CD4-positive, alpha-beta T cell treated with Interleukin-17A for 4 hours (primary cell): ENCODE measurements around the gene ARHGEF19.
"Not testable (repeated sequence)": the region's sequence is repeated elsewhere in the genome, so short reads cannot be mapped to it uniquely, and the experiment has no call there.

Experiments
- DNase-seq: peaks from one replicate; pipeline ENCODE4 v3.0.0-alpha.2; 2020; ENCODE audit warnings: mixed read lengths

The ARHGEF19 gene

GRCh38 chr1:16243936-16244649 is 31.6 kb upstream of the ARHGEF19 start:
- DNase-seq, result peak; percentile 81

DNA sequence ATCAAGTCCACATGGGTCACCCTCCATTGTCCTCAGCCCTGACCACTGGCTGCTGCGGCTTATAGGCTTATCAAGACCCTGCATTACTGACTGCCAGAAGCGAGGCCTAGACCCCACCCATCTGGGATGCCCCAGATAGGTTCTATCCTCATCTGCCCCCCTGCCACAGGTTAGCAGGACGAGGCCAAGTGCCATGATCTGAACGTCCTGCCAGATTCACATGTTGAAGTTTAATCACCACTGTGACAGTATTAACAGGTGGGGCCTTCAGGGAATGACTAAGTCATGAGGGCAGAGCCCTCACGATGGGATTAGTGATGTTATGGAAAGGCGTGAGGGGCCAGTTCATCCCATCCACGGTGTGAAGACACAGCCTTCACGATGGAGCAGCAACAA is 30.8 kb upstream of the ARHGEF19 start:
- DNase-seq, result no peak

GRCh38 chr1:16242556-16243214 is 30.2 kb upstream of the ARHGEF19 start:
- no peak for DNase-seq

DNA sequence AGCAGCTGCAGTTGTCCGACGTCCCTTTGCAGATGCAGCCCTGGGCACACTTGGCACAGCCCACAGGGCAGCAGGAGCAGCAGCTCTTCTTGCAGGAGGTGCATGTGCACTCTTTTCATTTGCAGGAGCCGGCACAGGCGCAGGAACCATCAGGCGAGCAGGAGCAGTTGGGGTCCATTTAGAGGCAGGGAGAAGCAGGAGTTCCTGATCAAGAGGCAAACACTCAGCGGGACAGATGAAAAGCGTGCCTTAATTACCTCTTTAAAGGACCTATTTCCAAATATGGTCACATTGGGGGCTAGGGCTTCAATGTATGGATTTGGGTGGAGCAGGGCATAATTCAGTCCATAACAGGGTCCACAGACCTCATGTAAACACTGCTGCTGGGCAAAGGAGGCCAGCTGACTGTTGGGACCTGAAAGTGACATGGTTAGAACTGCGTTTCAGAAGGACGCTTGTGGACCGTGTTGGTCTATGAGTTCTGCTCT is 28.8 kb upstream of the ARHGEF19 start:
- DNase-seq, result no peak

DNA sequence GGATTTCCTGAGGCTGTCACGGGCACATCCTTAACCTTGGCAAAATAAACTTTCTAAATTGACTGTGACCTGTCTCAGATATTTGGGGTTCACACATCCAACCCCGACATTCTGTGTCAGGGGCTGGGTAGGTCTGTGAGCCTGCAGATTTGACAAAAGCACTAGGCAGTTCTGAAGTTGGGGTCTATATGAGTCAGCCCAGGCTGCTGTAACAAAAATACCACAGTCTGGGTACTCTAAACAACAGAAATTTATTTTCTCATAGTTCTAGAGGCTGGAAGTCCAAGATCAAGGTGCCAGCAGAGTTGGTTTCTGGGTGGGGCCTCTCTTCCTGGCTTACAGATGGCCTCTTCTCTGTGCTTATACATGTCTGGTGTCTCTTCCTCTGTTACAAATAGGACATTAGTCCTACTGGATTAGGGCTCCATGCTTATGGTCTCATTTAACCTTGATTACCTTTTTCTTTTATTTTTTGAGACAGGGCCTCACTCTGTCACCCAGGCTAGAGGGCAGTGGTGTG is 27.6 kb upstream of the ARHGEF19 start:
- DNase-seq, result no peak

GRCh38 chr1:16237343-16237830 is 24.9 kb upstream of the ARHGEF19 start:
- DNase-seq, result no peak

- DNase-seq, result peak; percentile 97
Observed at GRCh38 chr1:16236511-16237342, 24.3 kb upstream of the ARHGEF19 start, which contains the start of gene CPLANE2. CPLANE2 (minus strand) TSS chr1:16237183; CDS start chr1:16236742, 441 bp downstream.

GRCh38 chr1:16235944-16236510 is 23.6 kb upstream of the ARHGEF19 start:
- DNase-seq, result peak; percentile 67

GRCh38 chr1:16235347-16235746 is 22.9 kb upstream of the ARHGEF19 start:
- DNase-seq, result no peak

GRCh38 chr1:16233431-16233830 is 21.0 kb upstream of the ARHGEF19 start:
- DNase-seq, result no peak

DNA sequence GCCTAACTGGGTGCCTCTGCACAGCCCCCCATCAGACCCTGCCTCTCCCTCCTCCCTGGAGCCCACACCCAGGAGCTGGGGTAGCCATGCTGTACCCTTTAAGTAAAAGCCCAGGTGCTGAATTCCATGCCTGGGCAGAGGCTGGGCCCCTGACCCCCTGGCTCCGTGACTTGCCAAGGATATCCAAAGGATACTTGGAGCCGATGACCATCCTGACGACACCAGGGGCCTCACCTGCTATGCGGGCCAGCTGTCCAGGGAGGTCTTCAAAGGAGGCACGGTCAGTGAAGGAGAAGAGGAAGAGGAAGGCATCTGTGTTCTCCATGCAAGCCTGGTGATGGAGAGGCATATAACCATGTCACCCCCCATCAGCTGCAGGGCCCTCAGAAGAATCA is 19.9 kb upstream of the ARHGEF19 start:
- DNase-seq, result no peak

DNA sequence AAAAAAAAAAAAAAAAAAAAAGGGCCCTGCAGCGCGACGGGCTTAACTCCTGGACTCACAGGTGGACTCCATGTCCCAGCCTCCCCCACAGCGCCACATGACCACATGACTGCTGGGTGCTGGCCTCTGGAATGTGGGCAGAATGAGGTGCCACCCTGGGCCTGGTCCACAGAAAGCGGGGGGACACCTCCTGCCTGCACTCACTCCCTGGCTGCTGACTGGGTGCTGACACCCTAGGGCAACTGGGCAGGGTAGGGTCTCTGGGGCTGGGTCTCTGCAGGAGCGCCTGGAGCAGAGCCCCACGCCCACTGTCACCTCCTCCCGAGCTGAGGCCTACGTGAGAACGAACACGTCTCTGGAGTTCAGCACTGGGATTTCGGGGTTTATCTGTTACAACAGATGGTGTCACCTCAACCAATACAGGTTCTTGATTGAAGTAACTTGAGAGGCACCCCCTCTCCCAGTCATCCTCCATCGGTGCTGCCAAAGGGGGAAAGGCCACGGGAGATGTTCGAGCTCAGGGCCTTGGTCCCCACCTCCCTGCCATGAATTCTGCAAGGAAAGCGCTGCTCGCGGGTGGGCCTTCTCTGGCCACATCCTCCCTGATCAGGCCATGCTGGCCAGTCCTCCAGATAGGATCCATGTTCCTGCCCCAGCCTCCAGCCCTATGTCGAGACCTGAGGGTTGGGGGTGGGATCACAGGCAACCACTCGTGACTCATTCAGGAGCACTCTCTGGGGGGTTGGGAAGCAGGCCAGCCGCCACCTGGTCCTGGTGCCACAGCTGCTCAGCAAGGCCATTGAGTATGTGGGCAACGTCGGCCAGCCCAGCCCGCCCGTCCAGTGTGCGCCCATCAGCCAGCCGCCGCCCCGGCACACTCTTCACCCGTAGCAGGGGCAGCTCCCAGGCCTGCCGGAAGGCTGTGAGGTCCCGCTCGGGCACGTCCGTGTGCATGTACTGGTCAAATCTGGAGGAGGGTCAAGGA is 19.2 kb upstream of the ARHGEF19 start:
- DNase-seq, result no peak

GRCh38 chr1:16230744-16231143 is 18.3 kb upstream of the ARHGEF19 start:
- DNase-seq, result no peak

GRCh38 chr1:16229976-16230740 is 17.7 kb upstream of the ARHGEF19 start:
- DNase-seq, result no peak

DNA sequence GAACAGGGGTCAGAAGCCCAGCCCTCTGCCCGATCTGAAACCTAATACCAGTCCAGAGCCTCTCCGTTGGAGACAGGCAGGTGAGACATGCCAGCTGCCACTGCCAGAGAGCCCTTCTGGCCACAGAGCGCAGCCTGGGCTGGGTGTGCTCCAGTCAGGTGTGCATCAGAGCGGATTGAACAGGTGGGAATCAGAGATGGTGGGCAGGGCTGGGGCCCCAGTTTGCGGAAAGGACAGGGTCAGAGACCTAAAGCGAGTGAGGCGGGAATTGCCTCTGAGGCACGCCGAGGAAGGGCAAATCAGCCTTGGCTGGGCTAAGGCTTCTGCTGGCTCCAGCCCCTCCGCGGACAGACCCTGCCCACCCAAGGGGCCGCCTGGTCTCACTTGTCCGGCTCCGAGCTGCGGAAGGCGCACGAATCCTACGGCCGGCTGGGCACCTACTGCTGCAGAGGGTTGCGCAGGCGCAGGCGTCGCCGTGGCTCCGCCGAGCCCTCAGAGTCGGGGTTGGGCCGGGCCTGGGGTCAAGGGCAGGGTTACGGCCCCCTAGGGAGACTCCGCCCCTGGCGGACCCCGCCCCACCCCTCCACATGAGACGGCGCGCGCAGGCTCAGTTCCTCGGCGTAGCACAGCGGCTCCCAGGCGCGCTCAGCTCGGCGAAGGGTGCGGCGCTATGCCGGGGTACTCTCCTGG is 14.2 kb upstream of the ARHGEF19 start:
- no peak for DNase-seq

GRCh38 chr1:16226129-16226489 is 13.7 kb upstream of the ARHGEF19 start:
- DNase-seq, result no peak

DNA sequence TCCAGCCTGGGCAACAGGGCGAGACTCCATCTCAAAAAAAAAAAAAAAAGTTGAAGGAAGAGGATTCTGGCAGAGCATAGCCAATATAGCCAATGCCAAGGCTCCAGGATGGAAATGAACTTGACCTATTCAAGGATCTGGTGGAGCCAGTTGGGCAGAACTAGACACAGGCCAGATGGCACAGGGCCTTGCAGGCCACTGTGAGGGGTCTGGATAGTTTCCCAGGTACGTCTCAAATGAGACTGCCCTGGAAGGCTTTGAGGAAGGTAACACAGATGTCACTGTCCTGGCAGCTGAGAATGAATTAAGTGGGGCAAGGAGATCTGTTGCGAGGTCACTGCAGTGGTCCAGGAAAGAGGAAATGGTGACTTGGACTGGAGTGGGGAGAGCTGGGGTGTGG is 12.0 kb upstream of the ARHGEF19 start:
- DNase-seq, result no peak

DNA sequence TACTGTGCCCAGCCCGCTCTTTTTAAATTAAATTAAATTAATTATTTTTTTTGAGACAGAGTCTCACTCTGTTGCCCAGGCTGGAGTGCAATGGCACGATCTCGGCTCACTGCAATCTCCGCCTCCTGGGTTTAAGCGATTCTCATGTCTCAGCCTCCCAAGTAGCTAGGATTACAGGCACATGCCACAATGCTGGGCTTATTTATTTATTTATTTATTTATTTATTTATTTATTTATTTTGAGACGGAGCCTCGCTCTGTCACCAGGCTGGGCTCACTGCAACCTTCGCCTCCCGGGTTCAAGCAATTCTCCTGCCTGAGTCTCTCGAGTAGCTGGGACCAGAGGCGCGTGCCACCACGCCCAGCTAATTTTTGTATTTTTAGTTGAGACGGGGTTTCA is 10.3 kb upstream of the ARHGEF19 start:
- DNase-seq, result not testable (repeated sequence)

GRCh38 chr1:16221499-16221898 is 9.0 kb upstream of the ARHGEF19 start:
- DNase-seq, result no peak

DNA sequence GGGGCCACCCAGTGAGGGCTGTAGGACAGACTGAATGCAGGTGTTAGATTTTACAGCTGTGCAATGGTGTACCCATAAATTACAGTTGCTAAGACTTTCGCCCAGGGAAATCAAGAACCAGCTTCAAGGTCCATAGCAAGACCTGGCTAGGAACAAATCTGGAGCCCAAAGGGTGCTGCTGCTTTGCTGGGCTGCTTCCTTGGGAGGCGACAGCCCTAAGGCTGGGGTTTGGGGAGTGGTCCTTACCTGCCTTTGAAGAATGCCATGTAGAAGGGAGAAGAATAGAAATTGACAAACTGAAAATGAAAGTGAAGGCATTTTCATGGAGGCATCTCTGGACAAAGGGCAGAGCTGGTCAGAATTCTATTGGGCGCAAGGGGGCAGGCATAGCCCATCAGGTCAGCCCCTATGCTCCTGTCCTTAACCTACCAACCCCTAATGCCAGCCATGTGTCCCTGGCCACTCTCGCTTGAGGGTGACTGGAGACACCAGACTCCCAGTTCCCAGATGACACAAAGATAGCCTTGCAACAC is 7.6 kb upstream of the ARHGEF19 start:
- DNase-seq, result no peak
